NCI-H510A treated with DMSO at 0.1 percent for 48 hours (cell line): ENCODE results near the gene RASSF9.
A peak's percentile ranks its signal among the peaks of the same experiment; 100 is the strongest.

Source experiments
- DNase-seq: peaks from one replicate; lab custom pipeline; 2025; lab: John Stamatoyannopoulos, UW

RASSF9 gene

GRCh38 chr12:85821206-85821605 is 15.0 kb downstream of the RASSF9 start:
- DNase-seq: no peak

- no peak for DNase-seq
Observed at GRCh38 chr12:85820101-85820500, 16.1 kb downstream of the RASSF9 start.

GRCh38 chr12:85814741-85815140 is 21.5 kb downstream of the RASSF9 start:
- DNase-seq: no peak

GRCh38 chr12:85814071-85814470 is 22.1 kb downstream of the RASSF9 start:
- no peak for DNase-seq

- no peak for DNase-seq
Observed at GRCh38 chr12:85809500-85809899, 26.7 kb downstream of the RASSF9 start.

GRCh38 chr12:85807730-85808129 is 28.5 kb downstream of the RASSF9 start:
- no peak for DNase-seq

GRCh38 chr12:85805654-85806053 is 30.6 kb downstream of the RASSF9 start:
- no peak for DNase-seq

- no peak for DNase-seq
Observed at GRCh38 chr12:85804663-85805062, 31.5 kb downstream of the RASSF9 start.

- no peak for DNase-seq
Observed at GRCh38 chr12:85803923-85804322, 32.3 kb downstream of the RASSF9 start.

- no peak for DNase-seq
Observed at GRCh38 chr12:85803231-85803630, 33.0 kb downstream of the RASSF9 start.

GRCh38 chr12:85798122-85798521 is 38.1 kb downstream of the RASSF9 start:
- DNase-seq: no peak

GRCh38 chr12:85796001-85796400 is 40.2 kb downstream of the RASSF9 start:
- DNase-seq: no peak

- no peak for DNase-seq
Observed at GRCh38 chr12:85794531-85794930, 41.7 kb downstream of the RASSF9 start.

- DNase-seq: no peak
Observed at GRCh38 chr12:85784096-85784720, 52.0 kb downstream of the RASSF9 start.

GRCh38 chr12:85782711-85783110 is 53.5 kb downstream of the RASSF9 start:
- no peak for DNase-seq

GRCh38 chr12:85781766-85782165 is 54.4 kb downstream of the RASSF9 start:
- DNase-seq: peak; percentile 62

- DNase-seq: peak; percentile 67
Observed at GRCh38 chr12:85779768-85780167, 56.4 kb downstream of the RASSF9 start.

GRCh38 chr12:85775091-85775490 is 61.1 kb downstream of the RASSF9 start:
- DNase-seq: no peak

- DNase-seq: peak; percentile 74
Observed at GRCh38 chr12:85765453-85765869, 70.7 kb downstream of the RASSF9 start.

GRCh38 chr12:85759623-85760022 is 76.6 kb downstream of the RASSF9 start:
- DNase-seq: no peak

- DNase-seq: no peak
Observed at GRCh38 chr12:85759091-85759490, 77.1 kb downstream of the RASSF9 start.

GRCh38 chr12:85755760-85756159 is 80.4 kb downstream of the RASSF9 start:
- DNase-seq: no peak
